Thyroid gland (tissue), 4 donors: Measurements from ENCODE around the gene C10orf67.

Source experiments
- POLR2A ChIP-seq, 2 donors: fragments of 450-650 bp; IDR thresholded peaks; one replicate each; pipeline ENCODE4 v1.6.1; 2017; ENCODE audit warnings: antibody characterized with exemption in 2 of 2, mild to moderate bottlenecking in 2 of 2, moderate library complexity in 1 of 2
- TF ChIP-seq, protein P1 (sequence below), 6 experiments: fragments of 200-600 bp in 3 of 6; fragments of 450-650 bp in 3 of 6; sonication (generic) in 3 of 6; IDR thresholded peaks; one replicate each; pipeline ENCODE4 v1.5.1; 2016 to 2019; ENCODE audit warnings: antibody characterized with exemption in 6 of 6, mild to moderate bottlenecking in 2 of 6, inconsistent platforms in 1 of 6, moderate library complexity in 1 of 6

GRCh38 chr10:23196915-23197314 lies 147.7 kb downstream of the C10orf67 start:
- TF ChIP-seq, protein P1, sequence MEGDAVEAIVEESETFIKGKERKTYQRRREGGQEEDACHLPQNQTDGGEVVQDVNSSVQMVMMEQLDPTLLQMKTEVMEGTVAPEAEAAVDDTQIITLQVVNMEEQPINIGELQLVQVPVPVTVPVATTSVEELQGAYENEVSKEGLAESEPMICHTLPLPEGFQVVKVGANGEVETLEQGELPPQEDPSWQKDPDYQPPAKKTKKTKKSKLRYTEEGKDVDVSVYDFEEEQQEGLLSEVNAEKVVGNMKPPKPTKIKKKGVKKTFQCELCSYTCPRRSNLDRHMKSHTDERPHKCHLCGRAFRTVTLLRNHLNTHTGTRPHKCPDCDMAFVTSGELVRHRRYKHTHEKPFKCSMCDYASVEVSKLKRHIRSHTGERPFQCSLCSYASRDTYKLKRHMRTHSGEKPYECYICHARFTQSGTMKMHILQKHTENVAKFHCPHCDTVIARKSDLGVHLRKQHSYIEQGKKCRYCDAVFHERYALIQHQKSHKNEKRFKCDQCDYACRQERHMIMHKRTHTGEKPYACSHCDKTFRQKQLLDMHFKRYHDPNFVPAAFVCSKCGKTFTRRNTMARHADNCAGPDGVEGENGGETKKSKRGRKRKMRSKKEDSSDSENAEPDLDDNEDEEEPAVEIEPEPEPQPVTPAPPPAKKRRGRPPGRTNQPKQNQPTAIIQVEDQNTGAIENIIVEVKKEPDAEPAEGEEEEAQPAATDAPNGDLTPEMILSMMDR (IDR thresholded peaks at IDR 0.05) = no peak
- no peak for TF ChIP-seq POLR2A (IDR thresholded peaks at IDR 0.05)
